Measurements from ENCODE around the gene CNOT8. TPM values are rescaled to one million over a fixed set of nuclear protein-coding genes. Genes with fewer than 3 reads are reported as not detected.

CNOT8 gene
- total RNA-seq (2021; ENCODE audit: unreplicated experiment) (45.9 TPM), Bru-seq, nascent RNA (percentile 87 among the genes with signal in this experiment), BruChase-seq, experiment 1, labeled RNA remaining after a 2-hour chase (percentile 95 among the genes with signal in this experiment), BruChase-seq, experiment 2, labeled RNA remaining after a 6-hour chase (percentile 90 among the genes with signal in this experiment)
- 37.3 TPM for polyA plus RNA-seq (2012; ENCODE audit: insufficient read length)
- long read RNA-seq, transcript CNOT8-201 (7 exons, 2,528 nt): major isoform, 35 of 78 reads
- long read RNA-seq, transcript CNOT8-204 (8 exons, 2,708 nt): minor isoform, 17 of 78 reads
- long read RNA-seq, transcript CNOT8-202 (7 exons, 2,604 nt): minor isoform, 5 of 78 reads
- long read RNA-seq, partial matches to known transcripts: 0 of 78 reads
- long read RNA-seq, other reads (novel, unspliced or antisense): 17 of 78 reads

DNA sequence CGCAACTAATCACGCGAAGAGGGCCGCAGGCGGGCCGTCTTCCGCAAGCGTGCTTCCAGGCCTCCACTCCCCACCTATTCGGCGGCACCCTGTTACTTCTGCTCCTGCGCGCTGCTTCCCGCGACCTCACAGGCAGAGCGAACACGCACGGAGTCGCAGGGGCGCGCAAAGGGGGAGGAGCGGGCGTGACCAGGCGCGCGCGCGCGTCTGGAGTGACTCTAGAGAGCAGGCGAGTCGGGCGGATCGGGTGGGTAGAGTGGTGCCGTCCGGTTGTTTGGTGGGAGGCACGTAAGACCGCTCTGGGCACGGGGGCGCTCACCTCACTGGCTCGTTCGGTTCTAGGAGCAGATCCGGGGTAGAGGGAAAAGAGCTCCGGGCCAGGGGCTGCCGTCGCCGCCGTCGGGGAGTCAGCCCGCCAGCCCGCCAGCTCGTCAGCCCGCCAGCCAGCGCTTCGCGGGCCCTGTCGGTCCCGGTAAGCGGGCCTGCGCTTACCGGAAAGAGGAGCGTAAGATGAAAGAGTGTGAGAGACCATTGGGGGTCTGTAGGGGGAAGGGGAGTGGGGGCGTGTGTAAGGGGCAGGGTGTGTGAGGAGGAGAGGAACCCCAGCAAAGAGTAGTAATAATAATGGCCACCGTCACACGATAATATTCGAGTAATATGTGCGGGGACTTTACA is at the start of gene CNOT8:
TSS of gene CNOT8 (plus strand) at position 331 of the 675 bp plus-strand sequence. CDS start 4,652 bp downstream, outside the sequence.
- DNase-seq (ENCODE audit: low read depth, low spot score): peak; percentile 87
- ATAC-seq: peak; percentile 89
- peaks cover 29% of the 10 kb centered on the region for H3K4me1 ChIP-seq (ENCODE audit: control insufficient read depth, insufficient read depth, low read length)
- H3K27ac ChIP-seq (ENCODE audit: low read length): peak within 1 kb of the TSS; percentile 97
- intact Hi-C loops (cut with micrococcal nuclease; ENCODE audit: unreplicated experiment): no loop called here
- ChIA-PET CTCF (no interaction called here), POLR2A (no interaction called here)
- no TSS peak for BruUV-seq (replicated peaks)
- no peaks in the 10 kb centered on the region for H3K9me3 ChIP-seq (ENCODE audit: control insufficient read depth, insufficient read depth, low read depth, low read length)
- peak; percentile 60; the same call in 1 of the 2 replicates for TF ChIP-seq TCF7L2 (IDR thresholded peaks at IDR 0.05; ENCODE audit: low read depth, low read length)
- TF ChIP-seq, protein P1, sequence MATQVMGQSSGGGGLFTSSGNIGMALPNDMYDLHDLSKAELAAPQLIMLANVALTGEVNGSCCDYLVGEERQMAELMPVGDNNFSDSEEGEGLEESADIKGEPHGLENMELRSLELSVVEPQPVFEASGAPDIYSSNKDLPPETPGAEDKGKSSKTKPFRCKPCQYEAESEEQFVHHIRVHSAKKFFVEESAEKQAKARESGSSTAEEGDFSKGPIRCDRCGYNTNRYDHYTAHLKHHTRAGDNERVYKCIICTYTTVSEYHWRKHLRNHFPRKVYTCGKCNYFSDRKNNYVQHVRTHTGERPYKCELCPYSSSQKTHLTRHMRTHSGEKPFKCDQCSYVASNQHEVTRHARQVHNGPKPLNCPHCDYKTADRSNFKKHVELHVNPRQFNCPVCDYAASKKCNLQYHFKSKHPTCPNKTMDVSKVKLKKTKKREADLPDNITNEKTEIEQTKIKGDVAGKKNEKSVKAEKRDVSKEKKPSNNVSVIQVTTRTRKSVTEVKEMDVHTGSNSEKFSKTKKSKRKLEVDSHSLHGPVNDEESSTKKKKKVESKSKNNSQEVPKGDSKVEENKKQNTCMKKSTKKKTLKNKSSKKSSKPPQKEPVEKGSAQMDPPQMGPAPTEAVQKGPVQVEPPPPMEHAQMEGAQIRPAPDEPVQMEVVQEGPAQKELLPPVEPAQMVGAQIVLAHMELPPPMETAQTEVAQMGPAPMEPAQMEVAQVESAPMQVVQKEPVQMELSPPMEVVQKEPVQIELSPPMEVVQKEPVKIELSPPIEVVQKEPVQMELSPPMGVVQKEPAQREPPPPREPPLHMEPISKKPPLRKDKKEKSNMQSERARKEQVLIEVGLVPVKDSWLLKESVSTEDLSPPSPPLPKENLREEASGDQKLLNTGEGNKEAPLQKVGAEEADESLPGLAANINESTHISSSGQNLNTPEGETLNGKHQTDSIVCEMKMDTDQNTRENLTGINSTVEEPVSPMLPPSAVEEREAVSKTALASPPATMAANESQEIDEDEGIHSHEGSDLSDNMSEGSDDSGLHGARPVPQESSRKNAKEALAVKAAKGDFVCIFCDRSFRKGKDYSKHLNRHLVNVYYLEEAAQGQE (IDR thresholded peaks at IDR 0.05; ENCODE audit: insufficient read depth in 1 of 2, low read depth in 2 of 2, low read length in 1 of 2): peak in 1 of 2 experiments; percentile 14; a peak in 1 of 4 replicates
- TF ChIP-seq, protein P2, sequence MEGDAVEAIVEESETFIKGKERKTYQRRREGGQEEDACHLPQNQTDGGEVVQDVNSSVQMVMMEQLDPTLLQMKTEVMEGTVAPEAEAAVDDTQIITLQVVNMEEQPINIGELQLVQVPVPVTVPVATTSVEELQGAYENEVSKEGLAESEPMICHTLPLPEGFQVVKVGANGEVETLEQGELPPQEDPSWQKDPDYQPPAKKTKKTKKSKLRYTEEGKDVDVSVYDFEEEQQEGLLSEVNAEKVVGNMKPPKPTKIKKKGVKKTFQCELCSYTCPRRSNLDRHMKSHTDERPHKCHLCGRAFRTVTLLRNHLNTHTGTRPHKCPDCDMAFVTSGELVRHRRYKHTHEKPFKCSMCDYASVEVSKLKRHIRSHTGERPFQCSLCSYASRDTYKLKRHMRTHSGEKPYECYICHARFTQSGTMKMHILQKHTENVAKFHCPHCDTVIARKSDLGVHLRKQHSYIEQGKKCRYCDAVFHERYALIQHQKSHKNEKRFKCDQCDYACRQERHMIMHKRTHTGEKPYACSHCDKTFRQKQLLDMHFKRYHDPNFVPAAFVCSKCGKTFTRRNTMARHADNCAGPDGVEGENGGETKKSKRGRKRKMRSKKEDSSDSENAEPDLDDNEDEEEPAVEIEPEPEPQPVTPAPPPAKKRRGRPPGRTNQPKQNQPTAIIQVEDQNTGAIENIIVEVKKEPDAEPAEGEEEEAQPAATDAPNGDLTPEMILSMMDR (IDR thresholded peaks at IDR 0.05): no peak
- peak; percentile 87; the same call in 1 of the 2 replicates for TF ChIP-seq SIN3A (IDR thresholded peaks at IDR 0.05; ENCODE audit: borderline replicate concordance, insufficient read depth, low read depth, low read length)
- peak; percentile 78; the same call in 1 of the 2 replicates for TF ChIP-seq POLR2AphosphoS5 (IDR thresholded peaks at IDR 0.05; ENCODE audit: low read depth, low read length)
- in situ Hi-C loops (cut with HindIII; ENCODE audit: low pct_unique_long_range_greater_than_20kb, low sequenced_read_pairs): no loop called here
- peaks cover 3% of the 10 kb centered on the region for H3K36me3 ChIP-seq (ENCODE audit: control insufficient read depth, insufficient read depth, low read length)
- H3K4me3 ChIP-seq (ENCODE audit: low read depth in 2 of 2, low read length in 2 of 2): peak within 1 kb of the TSS; percentile 64 to 95
- no peaks in the 10 kb centered on the region for H3K27me3 ChIP-seq (ENCODE audit: control insufficient read depth, insufficient read depth, low read length)

DNA sequence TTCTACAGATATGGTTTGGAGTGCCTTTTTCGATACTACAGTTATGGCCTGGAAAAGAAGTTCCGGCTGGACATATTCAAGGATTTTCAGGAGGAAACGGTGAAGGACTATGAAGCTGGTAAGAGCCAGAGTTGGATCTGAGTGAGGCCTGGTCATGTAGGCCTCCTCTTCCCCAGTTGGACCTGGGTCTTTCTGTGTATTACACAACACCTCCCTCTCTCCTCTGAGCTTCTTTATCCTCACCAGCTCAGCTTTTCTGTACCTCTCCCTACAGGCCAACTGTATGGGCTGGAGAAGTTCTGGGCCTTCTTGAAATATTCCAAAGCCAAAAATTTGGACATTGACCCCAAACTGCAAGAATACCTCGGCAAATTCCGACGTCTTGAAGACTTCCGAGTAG is 47.2 kb upstream of the CNOT8 start:
- no peak overlapping the region for H3K27ac ChIP-seq (ENCODE audit: low read length)
- intact Hi-C loops (cut with micrococcal nuclease; ENCODE audit: unreplicated experiment) (loop anchor here (5.0 kb wide), 1 partner anchor 159 kb away; no protein-coding TSS in a partner anchor), in situ Hi-C loops (cut with HindIII; ENCODE audit: low pct_unique_long_range_greater_than_20kb, low sequenced_read_pairs) (no loop called here)
- BruUV-seq (replicated peaks): no TSS peak
- no peaks in the 10 kb centered on the region for H3K4me1 ChIP-seq (ENCODE audit: control insufficient read depth, insufficient read depth, low read length)
- H3K27me3 ChIP-seq (ENCODE audit: control insufficient read depth, insufficient read depth, low read length): no peaks in the 10 kb centered on the region
- no peak overlapping the region for H3K4me3 ChIP-seq (ENCODE audit: low read depth in 2 of 2, low read length in 2 of 2)
- TF ChIP-seq TCF7L2 (IDR thresholded peaks at IDR 0.05; ENCODE audit: low read depth, low read length) (no peak), SIN3A (IDR thresholded peaks at IDR 0.05; ENCODE audit: borderline replicate concordance, insufficient read depth, low read depth, low read length) (no peak), POLR2AphosphoS5 (IDR thresholded peaks at IDR 0.05; ENCODE audit: low read depth, low read length) (no peak)
- TF ChIP-seq, protein P1 (IDR thresholded peaks at IDR 0.05; ENCODE audit: insufficient read depth in 1 of 2, low read depth in 2 of 2, low read length in 1 of 2): no peak
- TF ChIP-seq, protein P2 (IDR thresholded peaks at IDR 0.05): no peak
- H3K9me3 ChIP-seq (ENCODE audit: control insufficient read depth, insufficient read depth, low read depth, low read length): no peaks in the 10 kb centered on the region
- ChIA-PET POLR2A (no interaction called here), CTCF (no interaction called here)
- DNase-seq (ENCODE audit: low read depth, low spot score) (no peak), ATAC-seq (no peak)
- peaks cover 33% of the 10 kb centered on the region for H3K36me3 ChIP-seq (ENCODE audit: control insufficient read depth, insufficient read depth, low read length)

Measured in Panc1 (cell line).